HL-60/S4 (cell line): ENCODE data around the gene PAK6.

Experiments used
- in situ Hi-C: fragments of 300-500 bp; cut with MboI; formaldehyde crosslinking; loops from 2 replicates; pipeline ENCODE4 v1.14.3; 2022; ENCODE audit warnings: low sequenced_read_pairs

The PAK6 gene

DNA sequence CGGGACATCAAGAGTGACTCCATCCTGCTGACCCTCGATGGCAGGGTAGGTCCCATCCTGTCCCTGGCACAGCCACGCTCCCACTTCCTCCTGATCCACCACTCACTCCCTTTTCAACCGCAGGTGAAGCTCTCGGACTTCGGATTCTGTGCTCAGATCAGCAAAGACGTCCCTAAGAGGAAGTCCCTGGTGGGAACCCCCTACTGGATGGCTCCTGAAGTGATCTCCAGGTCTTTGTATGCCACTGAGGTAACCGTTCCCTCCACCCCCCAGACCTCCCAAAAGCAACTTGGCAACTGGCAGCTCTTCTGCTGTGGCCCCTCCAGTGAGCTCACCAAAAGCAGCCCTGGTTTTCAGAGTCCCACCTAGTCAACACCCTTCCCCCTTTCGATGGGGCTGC, 34.6 kb downstream of the PAK6 start:
- in situ Hi-C loops = loop anchor here (10.0 to 25.0 kb wide), 2 partner anchors 229 to 486 kb away; partner anchors contain the start of gene FSIP1

DNA sequence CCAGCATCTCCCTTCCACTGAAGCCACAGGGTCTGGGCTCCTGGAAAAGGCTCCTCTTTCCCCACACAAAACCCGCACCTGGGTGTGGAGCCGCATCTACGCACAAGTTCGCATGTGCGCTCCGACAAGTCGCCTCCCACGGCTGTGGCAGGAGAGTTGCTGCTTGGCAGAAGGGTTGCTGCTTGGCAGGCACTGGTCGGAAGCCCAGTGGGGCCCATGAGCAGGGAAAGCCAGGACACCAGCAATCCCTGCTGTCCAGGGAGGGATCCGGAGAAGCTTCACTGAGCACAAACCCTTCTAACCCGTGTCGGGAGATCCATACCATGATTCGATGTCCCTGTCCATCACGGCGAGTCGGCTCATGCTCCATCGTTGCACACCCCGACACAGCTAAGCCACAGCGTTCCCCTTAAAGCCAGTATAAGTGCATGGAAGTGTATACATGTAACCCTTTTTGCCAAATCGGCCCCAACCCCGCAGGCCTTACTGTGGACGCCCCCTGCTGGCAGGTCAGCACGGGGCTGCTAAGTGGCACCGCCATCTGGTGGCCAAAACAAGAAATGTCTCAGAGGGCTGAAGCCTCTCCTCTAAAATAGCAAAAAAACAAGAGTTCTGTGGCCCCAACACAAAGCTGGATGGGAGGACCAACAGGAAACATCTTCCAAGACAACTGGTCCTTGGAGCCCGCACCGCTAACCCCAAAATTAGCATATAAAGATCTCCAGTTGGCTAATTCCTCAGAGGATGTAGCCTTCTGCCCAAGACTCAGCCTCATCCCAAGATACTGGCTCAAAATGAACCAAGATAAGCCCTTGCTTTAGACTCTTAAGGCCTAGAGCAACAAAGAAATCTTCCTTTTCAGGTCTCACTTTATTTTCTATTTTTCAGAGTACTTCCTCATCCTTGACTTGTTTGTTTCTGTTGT, 35.7 kb downstream of the PAK6 start:
- in situ Hi-C loops = loop anchor here (10.0 to 25.0 kb wide), 2 partner anchors 230 to 487 kb away; partner anchors contain the start of gene FSIP1

DNA sequence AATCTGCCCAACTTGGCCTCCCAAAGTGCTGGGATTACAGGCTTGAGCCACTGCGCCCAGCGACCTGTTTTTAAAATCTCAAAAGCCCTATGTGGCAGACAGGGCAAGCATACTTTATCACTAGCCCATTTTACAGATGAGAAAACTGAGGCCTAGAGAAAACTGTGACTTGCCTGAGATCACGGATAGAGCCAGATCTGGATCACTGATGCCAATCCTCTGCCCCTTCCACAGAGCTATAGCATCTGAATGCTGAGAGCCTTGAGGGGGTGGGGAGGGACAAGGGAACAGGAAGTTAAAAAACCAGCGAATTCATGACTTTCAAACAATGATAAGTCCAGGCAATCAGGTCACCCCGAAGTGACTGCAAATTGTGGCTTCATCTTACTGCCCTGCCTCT, 36.7 kb downstream of the PAK6 start:
- in situ Hi-C loops = loop anchor here (10.0 kb wide), 1 partner anchor 231 kb away; no protein-coding TSS in a partner anchor

DNA sequence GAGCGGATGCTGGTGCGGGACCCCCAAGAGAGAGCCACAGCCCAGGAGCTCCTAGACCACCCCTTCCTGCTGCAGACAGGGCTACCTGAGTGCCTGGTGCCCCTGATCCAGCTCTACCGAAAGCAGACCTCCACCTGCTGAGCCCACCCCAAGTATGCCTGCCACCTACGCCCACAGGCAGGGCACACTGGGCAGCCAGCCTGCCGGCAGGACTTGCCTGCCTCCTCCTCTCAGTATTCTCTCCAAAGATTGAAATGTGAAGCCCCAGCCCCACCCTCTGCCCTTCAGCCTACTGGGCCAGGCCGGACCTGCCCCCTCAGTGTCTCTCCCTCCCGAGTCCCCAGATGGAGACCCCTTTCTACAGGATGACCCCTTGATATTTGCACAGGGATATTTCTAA, 37.1 kb downstream of the PAK6 start:
- in situ Hi-C loops = loop anchor here (10.0 kb wide), 1 partner anchor 231 kb away; no protein-coding TSS in a partner anchor

DNA sequence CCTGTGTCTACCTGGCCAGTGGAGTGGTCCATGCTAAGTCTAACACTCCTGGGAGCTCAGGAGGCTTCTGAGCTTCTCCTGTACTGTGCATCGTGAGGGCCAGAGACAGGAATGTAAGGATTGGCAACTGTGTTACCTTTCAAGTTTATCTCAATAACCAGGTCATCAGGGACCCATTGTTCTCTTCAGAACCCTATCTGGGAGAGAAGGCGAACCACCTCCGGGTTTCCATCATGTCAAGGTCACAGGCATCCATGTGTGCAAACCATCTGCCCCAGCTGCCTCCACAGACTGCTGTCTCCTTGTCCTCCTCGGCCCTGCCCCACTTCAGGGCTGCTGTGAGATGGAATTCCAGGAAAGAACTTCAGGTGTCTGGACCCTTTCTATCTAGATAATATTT, 38.1 kb downstream of the PAK6 start:
- in situ Hi-C loops = loop anchor here (10.0 kb wide), 1 partner anchor 232 kb away; no protein-coding TSS in a partner anchor

DNA sequence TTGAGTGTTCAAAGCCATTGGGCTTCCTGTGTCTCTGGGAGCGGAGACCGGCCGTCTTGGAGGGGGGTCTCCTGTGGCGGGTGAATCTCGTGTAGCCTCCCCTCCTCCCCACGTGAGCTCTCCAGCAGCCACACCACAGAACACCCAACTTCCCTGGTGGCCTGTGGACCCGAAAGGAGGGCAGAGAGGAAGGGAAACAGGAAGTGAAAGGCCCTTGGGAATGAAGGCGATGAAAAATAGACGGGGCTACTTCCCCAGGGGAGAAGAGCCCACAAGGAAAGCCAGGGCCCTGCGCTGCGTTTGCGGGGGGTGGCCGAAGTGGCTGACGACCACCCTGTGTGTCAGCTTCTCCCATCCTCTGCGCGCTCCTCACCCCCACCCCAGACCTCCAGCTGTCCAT, 38.6 kb downstream of the PAK6 start:
- in situ Hi-C loops = loop anchor here (10.0 kb wide), 1 partner anchor 233 kb away; no protein-coding TSS in a partner anchor

DNA sequence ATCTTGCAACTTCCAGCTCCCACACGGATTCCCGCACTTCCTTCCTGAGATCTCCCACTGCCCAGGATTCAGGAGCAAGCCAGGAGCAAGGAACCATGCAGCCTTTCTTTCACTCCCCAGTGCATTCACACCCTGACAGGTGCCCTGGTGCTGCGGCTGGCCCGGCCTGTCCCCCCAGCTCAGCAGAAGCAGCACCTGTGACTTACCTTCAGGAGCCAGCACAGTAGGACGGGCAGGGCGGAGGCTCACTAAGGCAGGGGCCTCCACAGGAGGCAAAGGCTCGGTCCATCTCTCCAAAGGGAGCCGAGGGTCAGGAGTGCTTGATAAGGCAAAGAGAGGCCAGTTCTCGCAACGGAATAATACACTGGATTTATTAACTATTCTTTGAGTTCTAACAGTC, 39.2 kb downstream of the PAK6 start:
- in situ Hi-C loops = loop anchor here (10.0 kb wide), 1 partner anchor 233 kb away; no protein-coding TSS in a partner anchor

DNA sequence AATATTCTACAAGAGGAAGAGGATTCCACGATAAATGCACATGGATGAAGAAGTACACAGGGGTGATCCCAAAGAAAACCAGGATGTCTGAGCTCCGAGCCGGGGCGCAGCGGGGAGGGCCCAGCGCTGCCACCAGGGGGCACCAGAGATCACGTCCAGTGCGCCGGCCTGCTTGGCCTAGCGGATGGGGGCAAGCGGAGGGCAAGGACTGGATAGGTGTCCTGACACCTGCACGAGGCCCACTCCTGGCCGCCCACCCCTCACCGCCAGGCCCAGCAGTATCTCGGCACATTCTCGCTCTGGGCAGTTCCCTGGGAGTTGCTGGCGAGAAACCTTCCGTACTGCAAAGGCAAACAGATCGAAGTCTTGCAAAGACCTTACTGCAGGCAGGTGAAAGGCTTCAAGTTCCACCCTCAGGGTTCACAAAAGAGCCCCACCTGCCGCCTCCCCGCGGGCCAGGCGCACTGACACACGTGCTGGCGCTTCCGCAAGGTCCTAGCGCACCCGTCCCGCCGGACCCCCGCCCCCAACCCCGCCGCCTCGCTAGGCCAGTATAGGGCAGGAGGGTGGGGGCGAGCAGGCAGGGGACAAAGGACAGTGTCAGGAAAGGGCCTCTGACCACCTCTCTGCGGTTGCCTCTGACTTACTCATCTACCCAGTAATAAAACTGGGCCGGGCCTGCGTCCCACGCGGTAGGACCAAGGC, 40.7 kb downstream of the PAK6 start:
- in situ Hi-C loops = loop anchor here (10.0 kb wide), 1 partner anchor 235 kb away; no protein-coding TSS in a partner anchor

DNA sequence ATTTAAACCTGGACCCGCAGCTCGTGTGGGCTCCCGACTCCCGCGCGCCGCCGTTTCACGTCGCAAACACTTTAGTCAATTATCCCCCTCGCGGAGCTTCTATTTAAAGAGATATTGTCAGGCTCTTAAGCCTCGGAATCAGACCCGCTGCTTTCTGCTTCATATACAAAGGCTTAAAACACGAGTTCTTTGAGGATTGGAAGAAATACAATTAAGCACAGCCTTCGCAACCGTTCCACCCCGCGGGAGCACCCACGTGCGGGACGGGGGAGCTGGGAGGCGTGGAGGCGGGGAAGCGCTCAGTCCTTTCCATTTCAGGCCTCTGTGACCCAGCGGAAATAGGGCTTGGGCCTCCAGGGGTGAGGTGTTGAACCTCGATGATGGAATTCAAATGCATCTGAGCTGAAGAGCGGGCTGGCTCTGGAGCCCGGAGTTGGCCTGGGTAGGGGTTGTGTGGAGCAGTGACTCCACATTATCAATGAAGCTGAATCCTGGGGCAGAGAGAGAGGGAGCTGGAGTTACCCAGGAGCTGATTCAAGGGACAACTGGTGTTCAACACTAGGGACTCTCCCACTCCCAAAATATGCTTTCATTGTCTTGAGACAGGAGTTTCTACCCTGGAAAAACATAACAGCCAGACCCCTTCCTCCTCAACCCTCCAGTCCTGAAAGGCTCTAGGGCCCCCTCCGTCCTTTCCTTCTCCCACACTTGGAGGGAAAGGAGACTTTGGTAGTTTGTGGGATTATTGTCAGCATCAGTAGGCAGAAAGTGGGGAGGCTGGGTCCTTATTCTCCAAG, 41.6 kb downstream of the PAK6 start:
- in situ Hi-C loops = no loop called here

DNA sequence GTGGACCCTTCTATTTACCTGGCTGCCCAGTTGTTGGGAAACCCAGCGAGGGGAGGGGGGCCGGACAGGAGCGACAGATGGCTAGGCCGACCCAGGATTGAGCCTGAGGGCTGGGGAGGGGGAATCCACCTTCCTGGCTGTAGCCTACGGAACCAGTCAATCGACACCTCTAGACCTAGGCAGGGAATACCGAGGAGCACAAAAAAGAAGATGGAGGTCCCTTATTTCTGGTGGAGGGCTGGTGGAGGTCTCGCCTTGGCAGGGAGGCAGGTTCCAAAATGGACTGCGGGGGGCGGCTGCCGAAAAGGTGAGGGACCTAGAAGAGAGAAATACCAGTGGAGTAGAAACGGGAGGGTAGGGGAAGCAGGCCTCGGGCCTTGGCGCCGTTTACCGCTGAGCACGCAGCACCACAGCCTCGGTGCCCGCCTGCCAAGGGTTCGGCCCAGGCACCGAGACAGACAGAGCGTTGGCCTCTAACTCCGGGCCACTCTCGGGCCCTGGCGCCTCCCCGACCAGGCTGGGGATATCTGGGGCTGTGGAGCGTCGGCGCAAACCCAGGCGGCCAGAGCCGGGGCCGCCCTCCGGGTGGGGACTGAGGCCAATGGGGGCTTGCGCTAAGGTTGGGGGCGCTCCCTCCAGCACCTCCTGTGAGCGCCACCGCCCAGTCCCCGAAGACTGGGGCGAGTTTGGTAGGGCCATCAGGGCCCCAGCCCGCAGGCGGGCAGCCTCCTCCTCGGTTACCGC, 42.4 kb downstream of the PAK6 start:
- in situ Hi-C loops = no loop called here

DNA sequence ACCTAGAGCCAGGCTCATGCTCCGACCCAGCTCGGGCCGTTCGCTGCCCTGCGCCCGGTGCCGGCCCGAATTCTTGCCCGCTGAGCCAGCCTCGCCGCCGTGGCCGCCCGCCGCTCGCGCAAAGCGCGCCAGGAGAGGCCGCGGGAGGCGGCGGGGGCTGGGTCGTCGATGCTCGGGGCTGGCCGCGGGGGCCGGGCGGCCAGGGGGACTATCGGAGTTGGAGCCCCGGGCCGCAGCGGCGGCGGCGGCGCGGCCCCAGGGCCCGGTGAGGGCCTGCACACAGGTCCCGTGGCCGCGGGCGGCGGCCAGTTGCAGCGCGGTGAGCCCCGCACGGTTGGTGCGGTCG, 42.9 kb downstream of the PAK6 start:
- in situ Hi-C loops = no loop called here

DNA sequence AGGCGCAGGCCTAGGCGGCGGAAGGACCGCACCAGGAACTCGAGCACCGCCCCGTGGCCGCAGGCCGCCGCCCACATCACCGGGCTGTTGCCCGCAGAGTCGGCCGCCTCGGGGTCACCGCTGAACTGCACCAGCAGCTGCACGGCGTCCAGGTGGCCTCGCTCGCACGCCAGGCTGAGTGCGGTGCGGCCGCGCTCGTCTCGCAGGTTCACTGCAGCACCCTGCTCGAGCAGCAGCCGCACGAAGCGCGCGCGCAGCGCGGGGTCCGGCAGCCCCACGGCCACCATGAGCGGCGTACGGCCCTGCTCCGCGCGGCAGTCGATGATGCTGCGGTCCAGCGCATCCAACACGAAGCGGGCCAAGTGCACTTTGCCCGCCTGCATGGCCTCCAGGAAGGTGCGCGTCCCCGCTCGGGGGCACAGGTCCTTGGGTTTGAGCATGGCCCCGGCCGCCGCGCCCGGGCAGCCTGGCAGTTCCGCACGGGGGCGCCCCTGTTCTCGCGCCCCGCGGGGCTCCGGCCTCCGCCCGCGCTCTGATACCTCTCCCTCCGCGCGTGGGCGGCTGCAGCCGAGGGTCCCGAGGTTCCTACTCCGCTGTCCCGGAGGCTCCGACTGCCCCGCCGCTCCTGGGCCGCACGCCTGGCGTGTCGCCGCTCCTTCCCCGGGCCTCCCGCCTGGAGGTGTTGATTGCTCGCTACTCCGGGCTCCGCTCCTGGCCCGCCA, 43.4 kb downstream of the PAK6 start:
- in situ Hi-C loops = no loop called here

DNA sequence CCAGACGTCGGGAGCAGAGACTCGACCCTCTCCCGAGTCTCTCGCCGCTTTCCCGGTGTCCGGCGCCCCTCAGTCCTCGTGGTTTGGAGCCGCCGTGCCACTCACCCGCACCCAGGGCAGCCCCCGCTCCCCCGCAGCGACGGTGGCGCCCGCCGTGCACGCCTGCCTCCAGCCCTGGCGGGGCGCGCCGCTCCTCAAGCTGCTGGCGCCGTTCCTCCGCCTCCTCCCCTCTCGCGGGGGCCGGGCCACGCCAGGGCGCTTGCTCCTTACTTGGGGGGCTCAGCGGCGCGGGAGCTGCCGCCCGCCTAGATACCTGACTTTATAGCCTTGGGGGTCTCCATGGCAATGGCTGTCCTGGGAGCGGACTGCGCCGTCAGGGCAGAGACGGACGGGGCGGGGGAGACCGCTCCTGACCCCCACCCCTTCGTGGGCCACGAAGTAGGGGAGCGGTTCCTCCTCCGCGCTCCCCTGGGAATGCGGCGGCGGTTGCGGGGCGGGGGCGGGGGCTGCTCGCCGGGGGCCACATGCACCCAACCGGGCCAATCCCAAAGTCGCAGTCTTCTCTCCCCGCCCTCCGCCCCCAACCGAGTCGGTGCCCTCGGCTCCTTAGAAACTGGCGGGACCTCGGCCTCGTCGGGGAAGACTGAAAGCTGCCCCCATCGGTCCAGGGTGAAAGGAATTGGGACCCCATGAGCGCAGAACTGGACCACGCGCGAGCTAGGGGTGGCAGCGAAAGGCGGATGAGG, 44.2 kb downstream of the PAK6 start, which contains the start of gene ANKRD63:
Gene ANKRD63, minus strand, starts transcription at position 196 of the 746 bp plus-strand sequence. CDS start 478 bp downstream, outside the sequence.
- in situ Hi-C loops = no loop called here

DNA sequence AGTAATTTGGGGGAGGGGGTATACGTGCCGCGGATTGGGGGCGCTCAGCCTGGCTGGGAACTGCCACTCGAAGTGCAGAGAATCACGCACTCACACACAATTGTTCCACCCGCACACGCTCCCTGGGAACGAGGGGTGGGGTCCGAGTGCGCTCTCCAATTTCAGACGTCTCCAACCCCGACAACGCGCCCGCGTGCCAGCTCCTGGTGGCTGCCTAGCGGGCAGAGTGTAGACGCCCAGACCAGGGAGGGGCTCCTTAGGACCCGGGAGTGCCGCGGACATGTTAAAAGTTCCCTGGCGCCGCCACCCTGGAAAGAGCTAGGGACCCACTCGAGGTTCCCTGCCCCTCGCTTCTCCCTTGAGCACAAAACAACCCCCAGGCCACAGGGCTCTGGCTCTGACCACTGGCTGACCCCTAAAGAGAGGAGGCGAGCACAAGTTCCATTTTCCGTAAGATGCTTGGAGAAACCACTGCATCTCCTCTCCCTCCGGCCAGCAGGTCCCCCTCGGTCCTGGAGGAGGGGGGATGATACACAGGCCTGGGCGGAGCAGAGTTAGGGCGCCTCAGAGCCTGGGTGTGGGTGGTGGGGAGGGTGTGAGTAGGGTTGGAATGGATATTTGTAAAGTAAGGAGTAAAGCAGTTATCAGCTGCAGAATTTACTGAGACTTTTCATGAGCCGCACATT, 44.9 kb downstream of the PAK6 start:
- in situ Hi-C loops = no loop called here

DNA sequence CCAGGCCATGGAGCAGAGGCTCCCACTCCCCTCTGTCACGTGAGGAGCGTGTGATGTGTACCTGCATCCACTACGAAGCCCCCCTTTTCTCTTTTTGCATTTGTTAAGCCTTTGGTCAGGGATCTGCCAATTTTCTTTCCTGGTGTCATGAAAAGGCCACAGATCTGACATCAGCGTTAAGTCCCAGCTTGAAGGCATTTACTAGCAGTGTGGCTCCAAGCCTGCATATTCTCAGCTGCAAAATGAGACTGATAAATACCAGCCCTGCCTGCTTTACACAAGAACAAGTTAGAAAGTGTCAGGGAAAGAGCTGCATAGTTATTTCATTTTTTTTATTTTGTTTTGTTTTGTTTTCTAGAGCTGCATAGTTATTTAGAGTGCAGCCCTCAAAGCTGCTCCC, 46.3 kb downstream of the PAK6 start:
- in situ Hi-C loops = no loop called here

DNA sequence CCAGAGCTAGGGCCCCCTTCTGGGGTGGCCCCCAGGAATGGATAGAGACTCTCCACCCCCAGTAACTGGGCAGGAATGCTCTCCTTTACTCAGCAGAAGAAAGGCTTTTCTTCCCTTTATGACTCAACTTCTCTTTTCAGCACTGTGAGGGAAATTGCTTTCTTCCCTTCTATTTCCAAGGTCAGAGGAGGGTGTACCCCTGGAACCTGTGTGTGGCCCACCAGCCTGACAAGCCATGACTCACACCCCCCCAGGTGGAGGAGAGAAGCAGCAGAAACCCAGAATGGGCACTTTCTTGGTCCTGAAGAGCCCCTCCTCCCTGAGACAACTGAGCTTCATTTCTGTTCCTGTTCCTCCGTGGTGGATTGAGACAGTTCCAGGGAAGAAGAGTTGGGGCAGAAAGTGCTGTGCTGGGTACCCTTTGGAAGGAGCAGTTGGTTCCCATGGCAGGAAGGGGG, 46.7 kb downstream of the PAK6 start:
- in situ Hi-C loops = no loop called here

DNA sequence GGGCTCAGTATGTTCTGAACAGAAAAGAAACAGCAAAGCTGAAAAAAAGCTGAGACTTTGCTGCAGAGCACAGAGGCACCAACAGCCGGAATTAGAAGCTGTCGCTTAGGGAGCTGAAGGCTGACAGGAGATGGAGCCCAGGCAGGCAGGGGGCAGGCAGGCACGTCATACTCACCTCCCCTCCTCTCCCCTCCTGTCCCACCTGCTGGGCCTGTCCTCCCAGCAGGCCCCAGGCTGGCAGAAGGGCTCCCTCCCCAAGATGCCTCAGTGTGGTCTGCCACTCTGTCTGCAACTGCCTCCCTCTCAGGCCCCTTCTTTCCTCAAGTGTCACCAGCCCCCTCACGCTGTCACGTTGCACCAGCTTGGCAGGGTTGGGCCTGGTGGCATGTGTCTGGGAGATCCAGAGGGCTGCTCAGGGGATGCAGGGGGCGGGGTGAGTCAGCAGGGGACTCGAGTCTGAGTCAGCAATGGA, 47.2 kb downstream of the PAK6 start:
- in situ Hi-C loops = no loop called here

DNA sequence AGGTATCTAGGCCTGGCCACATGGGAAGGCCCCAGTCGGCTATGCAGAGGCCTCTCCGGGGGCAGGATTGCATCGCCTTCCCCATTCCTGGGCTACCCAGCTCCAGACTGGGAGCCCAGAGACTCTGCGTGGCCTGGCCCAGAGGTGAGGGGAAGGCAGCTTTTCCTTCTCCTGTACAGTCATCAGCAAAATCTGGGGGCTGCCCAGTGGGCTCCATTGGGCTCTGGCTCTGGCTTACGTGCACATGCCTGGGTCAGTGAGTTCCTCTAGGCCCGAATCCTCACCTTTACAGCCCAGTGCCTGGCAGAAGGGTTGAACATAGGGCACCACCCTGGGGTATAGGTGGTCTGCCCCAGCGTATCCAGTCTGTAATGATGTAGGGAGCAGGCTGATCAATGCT, 47.9 kb downstream of the PAK6 start:
- in situ Hi-C loops = no loop called here
